Measurements from ENCODE around the gene PALM2AKAP2. TPM values are rescaled to one million over a fixed set of nuclear protein-coding genes. Genes with fewer than 3 reads are reported as not detected.

PALM2AKAP2 gene
- total RNA-seq, 1 donor from 2014 or later: 0.57 TPM

DNA sequence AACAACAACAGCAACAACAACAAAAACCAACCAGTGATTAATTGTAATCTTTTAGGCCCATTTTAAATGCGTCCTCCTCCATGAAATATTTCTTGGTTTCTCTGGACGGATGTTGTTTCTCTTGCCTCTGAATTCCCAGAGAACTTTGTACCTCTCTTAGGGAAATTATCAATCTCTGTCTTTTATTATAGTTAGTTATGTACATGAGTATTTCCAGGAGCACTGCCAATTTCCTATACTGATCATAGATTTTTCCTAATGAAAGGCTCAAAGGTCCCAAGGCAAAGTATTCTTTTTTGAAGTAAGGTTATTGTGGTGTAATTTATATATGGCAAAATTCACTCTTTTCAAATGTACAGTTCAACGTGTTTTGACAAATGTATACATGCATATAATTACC lies 20.4 kb upstream of the PALM2AKAP2 start:
- no peaks in the 10 kb centered on the region for H3K9me3 Mint-ChIP-seq
- H3K4me3 Mint-ChIP-seq (ENCODE audit: low read depth): no peak overlapping the region
- DNase-seq (ENCODE audit: low spot score): no peak
- no peaks in the 10 kb centered on the region for H3K4me1 Mint-ChIP-seq (ENCODE audit: low read depth)
- H3K36me3 Mint-ChIP-seq (ENCODE audit: low read depth): no peaks in the 10 kb centered on the region
- peaks cover 10% of the 10 kb centered on the region for H3K27me3 Mint-ChIP-seq (ENCODE audit: low read depth)
- intact Hi-C loops (cut with micrococcal nuclease): no loop called here
- H3K27ac Mint-ChIP-seq: no peak overlapping the region

DNA sequence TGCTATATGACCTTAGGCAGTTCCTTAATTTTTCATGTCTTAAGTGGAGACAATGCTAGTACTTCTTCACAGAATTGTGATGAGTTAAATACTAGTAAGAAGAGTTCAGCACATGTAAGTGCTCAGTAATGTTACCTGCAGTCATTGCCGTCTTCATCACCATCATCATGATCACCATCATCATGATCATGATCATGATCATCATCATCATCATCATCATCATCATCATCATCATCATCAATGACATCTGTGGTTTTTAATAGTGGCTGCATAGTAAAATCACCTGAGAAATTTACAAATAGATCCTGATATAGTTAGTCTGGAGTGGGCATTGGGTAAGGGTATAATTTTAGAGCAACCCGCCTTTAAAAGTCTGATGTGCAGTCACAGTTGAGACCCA lies 14.7 kb upstream of the PALM2AKAP2 start:
- peaks cover 9% of the 10 kb centered on the region for H3K27me3 Mint-ChIP-seq (ENCODE audit: low read depth)
- DNase-seq (ENCODE audit: low spot score): no peak
- no peaks in the 10 kb centered on the region for H3K4me1 Mint-ChIP-seq (ENCODE audit: low read depth)
- no peak overlapping the region for H3K4me3 Mint-ChIP-seq (ENCODE audit: low read depth)
- H3K36me3 Mint-ChIP-seq (ENCODE audit: low read depth): no peaks in the 10 kb centered on the region
- no peak overlapping the region for H3K27ac Mint-ChIP-seq
- intact Hi-C loops (cut with micrococcal nuclease): no loop called here
- H3K9me3 Mint-ChIP-seq: no peaks in the 10 kb centered on the region

DNA sequence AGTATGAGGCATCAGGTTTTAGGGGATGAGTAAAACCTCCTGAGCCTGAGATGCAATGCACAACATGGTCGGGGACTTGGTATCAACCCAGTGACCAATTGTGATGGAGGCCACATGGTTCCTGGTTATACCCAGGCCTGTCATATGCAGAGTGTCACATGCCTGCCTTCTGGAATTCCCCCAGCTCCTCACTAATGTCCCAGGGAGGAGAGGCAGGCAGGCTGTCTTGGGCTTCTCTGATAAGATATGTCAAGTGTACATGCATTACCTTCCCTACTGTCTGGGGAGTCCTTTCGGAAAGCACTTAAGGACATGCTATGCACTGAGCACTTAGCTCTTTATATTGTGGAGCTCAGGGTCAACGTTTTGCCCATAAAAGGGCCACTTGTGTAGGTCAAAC lies 14.2 kb upstream of the PALM2AKAP2 start:
- H3K4me1 Mint-ChIP-seq (ENCODE audit: low read depth): no peaks in the 10 kb centered on the region
- intact Hi-C loops (cut with micrococcal nuclease): no loop called here
- H3K4me3 Mint-ChIP-seq (ENCODE audit: low read depth): no peak overlapping the region
- no peak for DNase-seq (ENCODE audit: low spot score)
- peaks cover 14% of the 10 kb centered on the region for H3K27me3 Mint-ChIP-seq (ENCODE audit: low read depth)
- no peaks in the 10 kb centered on the region for H3K9me3 Mint-ChIP-seq
- no peaks in the 10 kb centered on the region for H3K36me3 Mint-ChIP-seq (ENCODE audit: low read depth)
- no peak overlapping the region for H3K27ac Mint-ChIP-seq

DNA sequence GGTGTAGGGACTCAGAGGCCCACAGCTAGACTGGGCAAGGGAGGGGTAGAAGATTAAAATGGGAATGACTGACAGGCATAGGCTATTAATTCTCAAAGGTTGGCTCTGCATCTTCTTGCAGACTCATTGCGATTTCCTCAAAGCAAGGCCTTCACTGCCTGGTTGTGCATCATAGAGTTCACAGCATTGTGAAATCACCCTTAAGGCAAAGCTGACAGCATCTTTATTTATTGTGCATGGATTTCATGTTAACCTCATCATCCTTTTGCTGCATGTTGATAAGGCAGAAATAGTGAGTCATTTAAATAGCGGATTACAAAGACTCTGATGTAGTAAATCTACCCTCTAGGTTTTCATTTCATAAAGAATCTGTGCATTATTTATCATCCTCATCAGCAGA lies 13.6 kb upstream of the PALM2AKAP2 start:
- intact Hi-C loops (cut with micrococcal nuclease): no loop called here
- no peaks in the 10 kb centered on the region for H3K36me3 Mint-ChIP-seq (ENCODE audit: low read depth)
- H3K4me3 Mint-ChIP-seq (ENCODE audit: low read depth): no peak overlapping the region
- H3K27ac Mint-ChIP-seq: no peak overlapping the region
- H3K4me1 Mint-ChIP-seq (ENCODE audit: low read depth): no peaks in the 10 kb centered on the region
- DNase-seq (ENCODE audit: low spot score): no peak
- no peaks in the 10 kb centered on the region for H3K9me3 Mint-ChIP-seq
- H3K27me3 Mint-ChIP-seq (ENCODE audit: low read depth): peaks cover 19% of the 10 kb centered on the region

DNA sequence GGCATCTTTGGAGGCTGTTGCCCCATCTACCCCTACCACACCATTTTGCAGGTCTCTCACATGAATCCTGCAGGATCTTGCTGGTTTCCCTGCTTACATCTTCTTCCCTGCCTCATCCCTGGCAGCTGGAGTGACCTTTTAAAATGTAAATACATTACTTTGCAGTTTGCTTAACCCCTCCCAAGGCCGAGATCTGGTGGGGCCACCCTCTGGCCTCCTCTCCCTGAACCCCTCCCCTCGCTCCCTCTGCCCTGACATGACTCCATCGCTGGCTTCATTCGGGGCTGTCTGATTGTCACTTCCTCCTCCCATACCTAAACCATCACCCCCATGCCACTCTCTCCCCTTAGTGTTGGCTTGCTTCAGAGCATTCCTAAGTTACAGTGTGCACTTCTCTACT lies 12.6 kb upstream of the PALM2AKAP2 start:
- no peak for DNase-seq (ENCODE audit: low spot score)
- H3K27ac Mint-ChIP-seq: no peak overlapping the region
- H3K4me3 Mint-ChIP-seq (ENCODE audit: low read depth): no peak overlapping the region
- no peaks in the 10 kb centered on the region for H3K4me1 Mint-ChIP-seq (ENCODE audit: low read depth)
- peaks cover 26% of the 10 kb centered on the region for H3K27me3 Mint-ChIP-seq (ENCODE audit: low read depth)
- H3K9me3 Mint-ChIP-seq: no peaks in the 10 kb centered on the region
- intact Hi-C loops (cut with micrococcal nuclease): no loop called here
- H3K36me3 Mint-ChIP-seq (ENCODE audit: low read depth): no peaks in the 10 kb centered on the region

- Mint-ChIP-seq H3K9me3 (no peaks in the 10 kb centered on the region), H3K4me3 (ENCODE audit: low read depth) (no peak overlapping the region), H3K27ac (no peak overlapping the region)
These were observed 12.2 kb upstream of the PALM2AKAP2 start for GRCh38 chr9:109767814-109768213.

GRCh38 chr9:109769250-109769649 lies 10.7 kb upstream of the PALM2AKAP2 start:
- Mint-ChIP-seq H3K4me3 (ENCODE audit: low read depth) (no peak overlapping the region), H3K36me3 (ENCODE audit: low read depth) (no peaks in the 10 kb centered on the region), H3K4me1 (ENCODE audit: low read depth) (no peaks in the 10 kb centered on the region), H3K9me3 (no peaks in the 10 kb centered on the region), H3K27ac (no peak overlapping the region), H3K27me3 (ENCODE audit: low read depth) (peaks cover 26% of the 10 kb centered on the region)
- intact Hi-C loops (cut with micrococcal nuclease): no loop called here
- no peak for DNase-seq (ENCODE audit: low spot score)

More at GRCh38 chr9:109767814-109768213, 12.2 kb upstream of the PALM2AKAP2 start:
- intact Hi-C loops (cut with micrococcal nuclease): no loop called here
- Mint-ChIP-seq H3K36me3 (ENCODE audit: low read depth) (no peaks in the 10 kb centered on the region), H3K27me3 (ENCODE audit: low read depth) (peaks cover 26% of the 10 kb centered on the region), H3K4me1 (ENCODE audit: low read depth) (no peaks in the 10 kb centered on the region)
- no peak for DNase-seq (ENCODE audit: low spot score)

DNA sequence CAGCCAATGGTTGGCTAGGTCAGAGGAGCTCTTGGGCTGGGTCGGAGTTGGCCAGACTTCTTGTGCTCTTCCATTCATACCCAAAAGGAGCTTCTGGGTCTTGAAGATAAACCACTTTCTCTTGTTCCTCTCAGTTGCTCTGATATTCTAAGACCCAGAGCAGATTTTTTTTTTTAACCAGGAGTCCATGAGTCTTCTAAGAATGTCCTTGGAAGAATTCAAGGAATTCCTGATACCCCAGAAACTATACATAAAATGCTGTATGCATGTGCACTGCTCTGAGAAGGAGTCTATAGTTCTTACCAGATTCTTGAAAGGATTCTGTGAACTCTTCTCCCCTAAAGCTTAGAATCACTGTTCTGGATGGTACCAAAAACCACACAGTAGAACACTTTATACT lies 9.9 kb upstream of the PALM2AKAP2 start:
- Mint-ChIP-seq H3K9me3 (no peaks in the 10 kb centered on the region), H3K4me1 (ENCODE audit: low read depth) (no peaks in the 10 kb centered on the region), H3K36me3 (ENCODE audit: low read depth) (no peaks in the 10 kb centered on the region), H3K27ac (no peak overlapping the region), H3K4me3 (ENCODE audit: low read depth) (no peak overlapping the region), H3K27me3 (ENCODE audit: low read depth) (peaks cover 30% of the 10 kb centered on the region)
- intact Hi-C loops (cut with micrococcal nuclease): no loop called here
- DNase-seq (ENCODE audit: low spot score): no peak

DNA sequence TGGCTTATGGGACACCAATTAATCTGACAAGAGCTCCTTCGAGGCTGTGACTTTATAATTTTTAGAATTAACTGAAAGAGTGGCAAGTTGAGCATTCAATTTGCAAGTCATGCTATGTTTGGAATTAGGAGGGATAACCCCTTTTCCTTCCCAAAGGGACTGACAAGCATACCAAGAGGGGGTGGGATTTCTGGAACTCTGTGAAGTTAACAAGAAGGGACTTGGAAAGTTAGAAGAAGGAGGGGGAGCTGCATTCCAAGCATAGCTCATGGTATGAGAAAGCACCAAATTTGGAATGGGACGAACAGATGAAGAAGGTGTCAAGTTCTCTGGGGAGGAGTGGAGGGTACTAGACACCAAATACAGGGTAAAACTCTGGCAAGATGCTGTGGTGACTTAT lies 8.9 kb upstream of the PALM2AKAP2 start:
- H3K27me3 Mint-ChIP-seq (ENCODE audit: low read depth): peaks cover 30% of the 10 kb centered on the region
- no peaks in the 10 kb centered on the region for H3K36me3 Mint-ChIP-seq (ENCODE audit: low read depth)
- H3K9me3 Mint-ChIP-seq: no peaks in the 10 kb centered on the region
- no peaks in the 10 kb centered on the region for H3K4me1 Mint-ChIP-seq (ENCODE audit: low read depth)
- H3K4me3 Mint-ChIP-seq (ENCODE audit: low read depth): no peak overlapping the region
- DNase-seq (ENCODE audit: low spot score): no peak
- intact Hi-C loops (cut with micrococcal nuclease): no loop called here
- H3K27ac Mint-ChIP-seq: no peak overlapping the region

GRCh38 chr9:109771796-109772531 lies 8.0 kb upstream of the PALM2AKAP2 start:
- no peaks in the 10 kb centered on the region for H3K36me3 Mint-ChIP-seq (ENCODE audit: low read depth)
- intact Hi-C loops (cut with micrococcal nuclease): no loop called here
- H3K9me3 Mint-ChIP-seq: no peaks in the 10 kb centered on the region
- no peak overlapping the region for H3K27ac Mint-ChIP-seq
- H3K4me1 Mint-ChIP-seq (ENCODE audit: low read depth): no peaks in the 10 kb centered on the region
- no peak overlapping the region for H3K4me3 Mint-ChIP-seq (ENCODE audit: low read depth)
- DNase-seq (ENCODE audit: low spot score): no peak
- peaks cover 31% of the 10 kb centered on the region for H3K27me3 Mint-ChIP-seq (ENCODE audit: low read depth)

GRCh38 chr9:109775516-109775915 lies 4.5 kb upstream of the PALM2AKAP2 start:
- H3K27ac Mint-ChIP-seq: no peak overlapping the region
- no peak overlapping the region for H3K4me3 Mint-ChIP-seq (ENCODE audit: low read depth)
- H3K9me3 Mint-ChIP-seq: no peaks in the 10 kb centered on the region
- no peak for DNase-seq (ENCODE audit: low spot score)
- intact Hi-C loops (cut with micrococcal nuclease): no loop called here
- H3K36me3 Mint-ChIP-seq (ENCODE audit: low read depth): no peaks in the 10 kb centered on the region
- peaks cover 41% of the 10 kb centered on the region for H3K27me3 Mint-ChIP-seq (ENCODE audit: low read depth)
- H3K4me1 Mint-ChIP-seq (ENCODE audit: low read depth): peaks cover 1% of the 10 kb centered on the region

DNA sequence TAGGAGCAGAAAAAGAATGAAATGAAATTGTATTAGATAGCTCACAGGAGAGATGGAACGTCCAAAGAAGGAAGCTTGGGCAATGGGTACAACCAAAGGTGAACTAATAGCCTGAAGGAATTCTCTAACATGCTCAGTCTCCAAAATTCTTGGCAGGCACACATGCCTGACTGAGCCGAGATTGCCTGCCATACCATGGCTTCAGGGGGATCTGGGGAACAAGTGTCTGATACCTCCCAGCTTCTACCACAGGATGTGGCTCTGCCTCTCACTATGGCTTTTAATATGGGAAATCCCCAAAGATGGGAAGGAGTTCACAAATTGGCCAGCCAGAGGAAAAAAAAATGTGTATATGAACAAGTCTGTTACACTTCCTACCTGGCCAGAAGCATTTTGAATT lies 3.6 kb upstream of the PALM2AKAP2 start:
- peaks cover 1% of the 10 kb centered on the region for H3K4me1 Mint-ChIP-seq (ENCODE audit: low read depth)
- no peak for DNase-seq (ENCODE audit: low spot score)
- no peaks in the 10 kb centered on the region for H3K9me3 Mint-ChIP-seq
- no peaks in the 10 kb centered on the region for H3K36me3 Mint-ChIP-seq (ENCODE audit: low read depth)
- H3K27ac Mint-ChIP-seq: no peak overlapping the region
- intact Hi-C loops (cut with micrococcal nuclease): no loop called here
- H3K4me3 Mint-ChIP-seq (ENCODE audit: low read depth): no peak overlapping the region
- H3K27me3 Mint-ChIP-seq (ENCODE audit: low read depth): peaks cover 41% of the 10 kb centered on the region

DNA sequence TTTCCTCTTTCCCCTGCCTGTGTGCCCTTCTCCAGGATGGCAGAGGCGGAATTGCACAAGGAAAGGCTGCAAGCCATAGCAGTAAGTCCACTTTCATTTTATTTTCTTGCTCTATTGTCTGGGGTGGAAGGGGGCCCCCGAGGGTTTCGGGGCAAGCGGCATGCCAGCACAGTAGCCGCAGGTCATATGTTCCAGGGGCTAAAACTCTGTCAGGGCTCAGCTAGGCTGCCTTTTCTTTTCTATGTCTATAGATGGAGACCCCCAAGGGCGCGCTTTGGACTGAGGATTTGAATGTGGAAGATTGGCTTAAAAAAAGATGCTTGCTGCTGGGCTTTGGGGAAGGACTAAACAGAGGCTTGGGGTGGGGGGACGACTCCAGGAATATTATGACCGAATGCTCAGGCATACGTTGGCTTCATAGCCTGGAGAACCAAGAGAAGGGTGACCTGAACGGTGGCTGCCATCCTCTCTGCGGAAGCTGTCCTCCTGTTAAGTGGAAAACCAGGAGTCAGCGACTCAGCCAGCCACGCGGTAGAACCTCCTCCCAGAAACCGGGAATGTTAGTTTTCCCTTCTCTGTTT lies 545 bp downstream of the PALM2AKAP2 start:
- Mint-ChIP-seq H3K27me3 (ENCODE audit: low read depth) (peaks cover 41% of the 10 kb centered on the region), H3K9me3 (no peaks in the 10 kb centered on the region), H3K36me3 (ENCODE audit: low read depth) (no peaks in the 10 kb centered on the region), H3K4me3 (ENCODE audit: low read depth) (peak overlapping the region; percentile 17), H3K27ac (no peak overlapping the region), H3K4me1 (ENCODE audit: low read depth) (peaks cover 1% of the 10 kb centered on the region)
- no peak for DNase-seq (ENCODE audit: low spot score)
- intact Hi-C loops (cut with micrococcal nuclease): no loop called here
